ENCODE measurements around the gene KIAA1328.

The KIAA1328 gene

DNA sequence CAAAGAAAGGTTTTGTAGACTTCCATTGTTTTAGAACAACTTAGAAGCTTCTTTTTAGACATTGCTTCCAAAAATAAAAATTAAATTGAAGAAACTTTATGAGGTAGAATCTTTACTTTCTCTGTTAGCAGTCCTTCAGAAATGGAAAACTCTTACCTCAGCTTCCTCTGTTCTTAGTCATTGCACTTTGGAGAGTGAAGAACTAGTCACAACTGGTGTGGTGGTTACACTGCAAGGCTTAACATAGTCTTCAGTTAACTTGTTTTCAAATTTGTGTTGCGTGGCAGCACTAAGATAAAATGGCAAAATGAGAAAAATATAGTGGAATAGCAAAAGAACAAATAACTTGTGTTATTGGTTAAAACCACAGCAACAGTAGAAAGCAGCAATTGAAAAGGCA is 332.6 kb downstream of the KIAA1328 start:
- no peak for TF ChIP-seq TEAD4 (IDR thresholded peaks at IDR 0.05)
- TF ChIP-seq EP300 (IDR thresholded peaks at IDR 0.05; ENCODE audit: borderline replicate concordance): no peak
- TF ChIP-seq CREB1 (IDR thresholded peaks at IDR 0.05; ENCODE audit: low read depth): no peak
- TF ChIP-seq RAD21 (IDR thresholded peaks at IDR 0.05; ENCODE audit: low read depth): no peak
- TF ChIP-seq EGR1 (IDR thresholded peaks at IDR 0.05): no peak
- TF ChIP-seq, protein P1, sequence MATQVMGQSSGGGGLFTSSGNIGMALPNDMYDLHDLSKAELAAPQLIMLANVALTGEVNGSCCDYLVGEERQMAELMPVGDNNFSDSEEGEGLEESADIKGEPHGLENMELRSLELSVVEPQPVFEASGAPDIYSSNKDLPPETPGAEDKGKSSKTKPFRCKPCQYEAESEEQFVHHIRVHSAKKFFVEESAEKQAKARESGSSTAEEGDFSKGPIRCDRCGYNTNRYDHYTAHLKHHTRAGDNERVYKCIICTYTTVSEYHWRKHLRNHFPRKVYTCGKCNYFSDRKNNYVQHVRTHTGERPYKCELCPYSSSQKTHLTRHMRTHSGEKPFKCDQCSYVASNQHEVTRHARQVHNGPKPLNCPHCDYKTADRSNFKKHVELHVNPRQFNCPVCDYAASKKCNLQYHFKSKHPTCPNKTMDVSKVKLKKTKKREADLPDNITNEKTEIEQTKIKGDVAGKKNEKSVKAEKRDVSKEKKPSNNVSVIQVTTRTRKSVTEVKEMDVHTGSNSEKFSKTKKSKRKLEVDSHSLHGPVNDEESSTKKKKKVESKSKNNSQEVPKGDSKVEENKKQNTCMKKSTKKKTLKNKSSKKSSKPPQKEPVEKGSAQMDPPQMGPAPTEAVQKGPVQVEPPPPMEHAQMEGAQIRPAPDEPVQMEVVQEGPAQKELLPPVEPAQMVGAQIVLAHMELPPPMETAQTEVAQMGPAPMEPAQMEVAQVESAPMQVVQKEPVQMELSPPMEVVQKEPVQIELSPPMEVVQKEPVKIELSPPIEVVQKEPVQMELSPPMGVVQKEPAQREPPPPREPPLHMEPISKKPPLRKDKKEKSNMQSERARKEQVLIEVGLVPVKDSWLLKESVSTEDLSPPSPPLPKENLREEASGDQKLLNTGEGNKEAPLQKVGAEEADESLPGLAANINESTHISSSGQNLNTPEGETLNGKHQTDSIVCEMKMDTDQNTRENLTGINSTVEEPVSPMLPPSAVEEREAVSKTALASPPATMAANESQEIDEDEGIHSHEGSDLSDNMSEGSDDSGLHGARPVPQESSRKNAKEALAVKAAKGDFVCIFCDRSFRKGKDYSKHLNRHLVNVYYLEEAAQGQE (IDR thresholded peaks at IDR 0.05; ENCODE audit: low read depth): no peak
- TF ChIP-seq, protein P2, sequence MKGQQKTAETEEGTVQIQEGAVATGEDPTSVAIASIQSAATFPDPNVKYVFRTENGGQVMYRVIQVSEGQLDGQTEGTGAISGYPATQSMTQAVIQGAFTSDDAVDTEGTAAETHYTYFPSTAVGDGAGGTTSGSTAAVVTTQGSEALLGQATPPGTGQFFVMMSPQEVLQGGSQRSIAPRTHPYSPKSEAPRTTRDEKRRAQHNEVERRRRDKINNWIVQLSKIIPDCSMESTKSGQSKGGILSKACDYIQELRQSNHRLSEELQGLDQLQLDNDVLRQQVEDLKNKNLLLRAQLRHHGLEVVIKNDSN (IDR thresholded peaks at IDR 0.05): no peak
- TF ChIP-seq NFIC (IDR thresholded peaks at IDR 0.05): no peak
- no peak for TF ChIP-seq TCF12 (IDR thresholded peaks at IDR 0.05; ENCODE audit: low read depth)
- TF ChIP-seq, protein P3, sequence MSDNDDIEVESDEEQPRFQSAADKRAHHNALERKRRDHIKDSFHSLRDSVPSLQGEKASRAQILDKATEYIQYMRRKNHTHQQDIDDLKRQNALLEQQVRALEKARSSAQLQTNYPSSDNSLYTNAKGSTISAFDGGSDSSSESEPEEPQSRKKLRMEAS (IDR thresholded peaks at IDR 0.05): no peak
- no peak for TF ChIP-seq FOXM1 (IDR thresholded peaks at IDR 0.05; ENCODE audit: borderline replicate concordance, low read depth)
- no peak for TF ChIP-seq YY1 (IDR thresholded peaks at IDR 0.05; ENCODE audit: low read depth)
- TF ChIP-seq CEBPB (IDR thresholded peaks at IDR 0.05): no peak
- TF ChIP-seq TAF1 (IDR thresholded peaks at IDR 0.05; ENCODE audit: low read depth): no peak
- TF ChIP-seq ZBTB7A (IDR thresholded peaks at IDR 0.05; ENCODE audit: low read depth): no peak

DNA sequence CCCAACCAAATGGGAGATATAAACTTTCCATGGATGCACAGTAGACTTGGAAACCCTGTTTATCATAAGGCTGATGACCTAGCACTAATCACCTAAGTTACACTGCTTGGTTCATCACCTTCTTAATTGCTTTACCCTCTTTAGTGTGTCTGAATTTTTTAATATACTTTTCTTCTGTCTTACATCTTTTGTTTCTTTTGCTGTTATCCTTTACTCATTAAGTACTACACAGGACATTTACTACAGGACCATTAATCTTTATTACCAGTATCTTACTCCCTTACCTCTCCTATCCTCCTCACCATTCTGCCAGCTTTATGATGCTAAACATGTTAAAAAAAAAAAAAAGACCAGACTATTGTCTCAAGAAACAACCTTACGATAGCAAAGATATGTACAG is 333.6 kb downstream of the KIAA1328 start:
- TF ChIP-seq, protein P1 (IDR thresholded peaks at IDR 0.05; ENCODE audit: low read depth): no peak
- TF ChIP-seq, protein P2 (IDR thresholded peaks at IDR 0.05): no peak
- no peak for TF ChIP-seq YY1 (IDR thresholded peaks at IDR 0.05; ENCODE audit: low read depth)
- TF ChIP-seq CREB1 (IDR thresholded peaks at IDR 0.05; ENCODE audit: low read depth): no peak
- TF ChIP-seq TAF1 (IDR thresholded peaks at IDR 0.05; ENCODE audit: low read depth): no peak
- TF ChIP-seq ZBTB7A (IDR thresholded peaks at IDR 0.05; ENCODE audit: low read depth): no peak
- TF ChIP-seq EP300 (IDR thresholded peaks at IDR 0.05; ENCODE audit: borderline replicate concordance): no peak
- TF ChIP-seq, protein P3 (IDR thresholded peaks at IDR 0.05): no peak
- TF ChIP-seq EGR1 (IDR thresholded peaks at IDR 0.05): no peak
- no peak for TF ChIP-seq TCF12 (IDR thresholded peaks at IDR 0.05; ENCODE audit: low read depth)

DNA sequence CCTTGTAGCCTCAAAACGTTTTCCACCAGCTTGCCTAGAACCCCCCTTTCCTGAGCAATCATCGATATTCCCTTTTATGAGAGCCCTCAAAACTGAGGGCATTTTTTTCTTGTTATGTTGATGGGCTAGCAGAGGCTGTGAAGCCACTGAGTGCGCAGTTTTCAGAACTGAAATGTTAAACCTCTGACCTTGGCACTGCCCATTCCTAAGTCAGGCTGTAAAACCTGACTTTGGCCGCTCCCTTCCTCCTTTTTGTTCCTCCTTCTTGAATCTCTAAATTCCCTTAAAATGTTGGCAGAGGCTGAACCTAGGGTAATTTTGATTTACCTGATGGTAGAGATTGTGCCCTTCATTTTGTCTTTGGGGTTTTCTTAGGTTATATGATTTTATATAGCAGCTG is 334.2 kb downstream of the KIAA1328 start:
- TF ChIP-seq EGR1 (IDR thresholded peaks at IDR 0.05): no peak

DNA sequence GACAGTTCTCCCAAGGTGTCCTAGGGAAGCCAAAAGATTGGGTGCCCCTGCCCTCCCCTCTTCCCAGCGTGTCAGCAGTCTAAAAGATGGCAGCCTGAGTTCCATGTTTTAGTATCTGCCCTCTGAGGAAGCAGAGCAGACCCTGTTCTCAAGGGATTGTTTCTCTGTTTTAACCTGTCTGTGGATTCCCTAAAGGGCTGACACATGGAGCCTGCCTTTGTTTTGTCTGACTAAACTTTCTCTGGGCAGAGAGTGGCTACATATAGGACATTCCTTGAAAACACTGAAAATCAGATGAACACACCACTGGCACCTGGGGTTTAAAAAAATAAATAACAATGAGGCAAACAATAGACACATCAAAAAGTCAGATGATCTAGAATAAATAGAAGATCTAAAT is 337.6 kb downstream of the KIAA1328 start:
- TF ChIP-seq, protein P3 (IDR thresholded peaks at IDR 0.05): no peak
- TF ChIP-seq CREB1 (IDR thresholded peaks at IDR 0.05; ENCODE audit: low read depth): no peak
- no peak for TF ChIP-seq EGR1 (IDR thresholded peaks at IDR 0.05)
- TF ChIP-seq, protein P1 (IDR thresholded peaks at IDR 0.05; ENCODE audit: low read depth): no peak
- TF ChIP-seq RAD21 (IDR thresholded peaks at IDR 0.05; ENCODE audit: low read depth): no peak
- no peak for TF ChIP-seq YY1 (IDR thresholded peaks at IDR 0.05; ENCODE audit: low read depth)
- TF ChIP-seq EP300 (IDR thresholded peaks at IDR 0.05; ENCODE audit: borderline replicate concordance): no peak
- TF ChIP-seq, protein P2 (IDR thresholded peaks at IDR 0.05): no peak
- TF ChIP-seq TCF12 (IDR thresholded peaks at IDR 0.05; ENCODE audit: low read depth): no peak
- no peak for TF ChIP-seq CEBPB (IDR thresholded peaks at IDR 0.05)
- no peak for TF ChIP-seq NFIC (IDR thresholded peaks at IDR 0.05)
- TF ChIP-seq ZBTB7A (IDR thresholded peaks at IDR 0.05; ENCODE audit: low read depth): no peak
- no peak for TF ChIP-seq TAF1 (IDR thresholded peaks at IDR 0.05; ENCODE audit: low read depth)
